ENCODE data around the gene SLC38A2. TPM values are rescaled to one million over a fixed set of nuclear protein-coding genes. Genes with fewer than 3 reads are reported as not detected.
A peak's percentile ranks its signal among the peaks of the same experiment; 100 is the strongest.

SLC38A2 gene
- total RNA-seq, 1 experiment from 2014 or later: 453 TPM

- no peak overlapping the region for H3K27ac ChIP-seq (ENCODE audit: insufficient read length, low read depth, low read length)
- DNase-seq: no peak
- no peak for TF ChIP-seq CTCF (conservative IDR thresholded peaks at IDR 0.05)
- H3K27me3 ChIP-seq (ENCODE audit: insufficient read depth, low read length): no peaks in the 10 kb centered on the region
- H3K18ac ChIP-seq (ENCODE audit: insufficient read length, low read depth, low read length): no peak overlapping the region
- H4K8ac ChIP-seq (replicated peaks; ENCODE audit: insufficient read length, low read depth, low read length): no peak overlapping the region
- no peak overlapping the region for H2BK20ac ChIP-seq (ENCODE audit: low read depth, low read length, poor library complexity, severe bottlenecking)
- H3K4me3 Mint-ChIP-seq: peak overlapping the region; percentile 32 to 57
- peak overlapping the region; percentile 22 for H3K4me2 ChIP-seq (ENCODE audit: insufficient read depth, insufficient read length, low read length)
- no peak overlapping the region for H2AK5ac ChIP-seq (ENCODE audit: insufficient read length, low read length)
- H3T11ph ChIP-seq (ENCODE audit: low read length): no peak overlapping the region
- H3K9me3 ChIP-seq (ENCODE audit: control insufficient read depth, low read depth, low read length): no peaks in the 10 kb centered on the region
- no peak overlapping the region for H2BK120ac ChIP-seq (ENCODE audit: low read depth, low read length, poor library complexity, severe bottlenecking)
- peaks cover 26 to 32% of the 10 kb centered on the region in 2 experiments for H3K4me1 Mint-ChIP-seq
- H3K56ac ChIP-seq (ENCODE audit: insufficient read length, low read depth, low read length): no peak overlapping the region
- no peak overlapping the region for H3K4ac ChIP-seq (ENCODE audit: low read depth, low read length)
- peak overlapping the region in 1 of 3 experiments; percentile 43; a peak in 1 of 7 replicates for H3K27ac Mint-ChIP-seq
- H3K14ac ChIP-seq (ENCODE audit: insufficient read depth, low read length): no peak overlapping the region
- peaks cover 4% of the 10 kb centered on the region for H3K79me1 ChIP-seq (ENCODE audit: insufficient read depth, low read depth, low read length, poor library complexity, severe bottlenecking)
- peaks cover 2% of the 10 kb centered on the region for H4K20me1 ChIP-seq (ENCODE audit: control insufficient read depth, insufficient read depth, insufficient read length)
- H2BK5ac ChIP-seq (ENCODE audit: insufficient read length, low read length): no peak overlapping the region
- peaks cover 78 to 89% (median 83%) of the 10 kb centered on the region in 3 experiments for H3K36me3 Mint-ChIP-seq (ENCODE audit: insufficient read depth in 1 of 3, low read depth in 3 of 3)
- H3K23ac ChIP-seq (ENCODE audit: insufficient read length, low read depth, low read length): no peak overlapping the region
- no peak overlapping the region for H2BK12ac ChIP-seq (ENCODE audit: insufficient read length, low read depth, low read length)
- peaks cover 5 to 8% of the 10 kb centered on the region in 2 experiments; a peak in 4 of 5 replicates for H3K9me3 Mint-ChIP-seq
- peaks cover 21% of the 10 kb centered on the region; the same call in 1 of the 2 replicates for H3K79me2 ChIP-seq (ENCODE audit: insufficient read depth, low read length)
- peaks cover 2% of the 10 kb centered on the region for H3K27me3 Mint-ChIP-seq (ENCODE audit: low read depth)
- H4K91ac ChIP-seq (ENCODE audit: insufficient read length, low read depth, low read length): no peak overlapping the region
- no peak overlapping the region for H2AFZ ChIP-seq (ENCODE audit: low read length)
- H4K5ac ChIP-seq (ENCODE audit: insufficient read length, low read depth, low read length): no peak overlapping the region
- H3K4me1 ChIP-seq (ENCODE audit: insufficient read depth, low read length): no peaks in the 10 kb centered on the region
- H3K9ac ChIP-seq (ENCODE audit: extremely low read depth, insufficient read length, low read length): no peak overlapping the region
- H2BK15ac ChIP-seq (ENCODE audit: low read depth, low read length): no peak overlapping the region
- peaks cover 4% of the 10 kb centered on the region for H3K23me2 ChIP-seq (ENCODE audit: insufficient read length, low read depth, low read length, poor library complexity, severe bottlenecking)
Measured at GRCh38 chr12:46368138-46368537, 4.4 kb downstream of the SLC38A2 start.
